Fibroblast of skin of left biceps (primary cell): Measurements from ENCODE around the gene IZUMO4.

Source experiments
- DNase-seq, 2 experiments: peaks; one replicate each; pipeline ENCODE4 v3.0.0-alpha.2; 2013; ENCODE audit warnings: low read depth in 2 of 2

Gene IZUMO4

GRCh38 chr19:2059422-2060201 is 37.1 kb upstream of the IZUMO4 start:
- no peak for DNase-seq

GRCh38 chr19:2060884-2061494 is 35.7 kb upstream of the IZUMO4 start:
- no peak for DNase-seq

DNA sequence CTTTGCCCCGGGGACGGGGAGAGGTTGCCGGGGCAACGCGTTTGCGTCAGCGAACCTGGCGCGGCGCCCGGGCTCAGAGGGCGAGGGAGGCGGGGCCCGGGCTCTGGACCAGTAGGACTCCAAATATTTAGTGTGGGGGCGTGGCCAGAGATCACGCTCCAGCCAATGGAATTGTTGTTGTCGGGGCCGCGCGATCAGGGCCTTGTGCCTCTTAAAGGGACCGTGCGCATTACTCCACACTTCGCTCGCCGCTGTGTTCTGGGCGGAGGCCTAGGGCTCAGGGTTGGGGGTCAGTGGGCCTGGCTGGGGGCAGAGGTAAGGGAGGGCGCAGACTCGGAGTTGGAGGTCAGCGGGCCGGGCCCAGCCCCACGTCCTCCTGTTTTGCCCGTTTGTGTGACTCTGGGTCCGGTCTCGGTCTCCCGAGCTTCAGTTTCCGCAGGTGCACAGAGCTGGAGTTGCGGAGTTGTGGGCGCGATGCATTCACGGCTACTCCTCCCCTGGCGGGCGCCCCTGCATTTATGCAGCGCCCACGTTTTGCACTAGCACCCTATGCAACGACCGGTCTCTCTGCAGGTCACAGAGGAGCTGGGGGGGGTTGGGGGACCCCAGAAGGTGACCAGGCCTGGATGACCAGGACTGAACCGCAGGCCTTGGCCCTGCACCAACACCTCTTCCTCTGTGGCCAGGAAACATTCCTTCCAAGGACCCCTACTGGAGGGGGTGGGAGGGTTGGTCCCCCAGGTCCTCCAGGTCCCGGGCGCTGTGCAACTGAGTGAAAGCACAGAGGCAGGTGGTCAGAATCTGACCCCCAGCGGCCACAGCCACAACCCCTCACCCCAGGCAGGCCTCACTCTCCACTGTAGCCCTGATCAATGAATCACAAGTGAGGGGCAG is 35.0 kb upstream of the IZUMO4 start:
- DNase-seq, result peak; percentile 94

GRCh38 chr19:2062389-2062729 is 34.4 kb upstream of the IZUMO4 start:
- DNase-seq, result no peak

DNA sequence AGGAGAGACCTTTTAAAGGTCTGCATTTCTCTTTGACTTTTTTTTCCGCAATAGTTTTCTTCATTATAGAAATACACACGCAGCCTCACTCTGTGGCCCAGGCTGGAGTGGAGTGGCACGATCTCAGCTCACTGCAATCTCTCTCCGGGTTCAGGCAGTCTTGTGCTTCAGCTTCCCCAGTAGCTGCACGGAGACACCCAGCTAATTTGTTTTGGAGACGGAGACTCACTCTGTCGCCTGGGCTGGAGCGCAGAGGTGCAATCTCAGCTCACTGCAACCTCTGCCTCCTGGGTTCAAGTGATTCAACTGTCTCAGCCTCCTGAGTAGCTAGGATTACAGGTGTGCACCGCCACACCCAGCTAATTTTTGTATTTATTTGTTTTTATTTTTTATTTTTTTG is 33.9 kb upstream of the IZUMO4 start:
- DNase-seq, result no peak

DNA sequence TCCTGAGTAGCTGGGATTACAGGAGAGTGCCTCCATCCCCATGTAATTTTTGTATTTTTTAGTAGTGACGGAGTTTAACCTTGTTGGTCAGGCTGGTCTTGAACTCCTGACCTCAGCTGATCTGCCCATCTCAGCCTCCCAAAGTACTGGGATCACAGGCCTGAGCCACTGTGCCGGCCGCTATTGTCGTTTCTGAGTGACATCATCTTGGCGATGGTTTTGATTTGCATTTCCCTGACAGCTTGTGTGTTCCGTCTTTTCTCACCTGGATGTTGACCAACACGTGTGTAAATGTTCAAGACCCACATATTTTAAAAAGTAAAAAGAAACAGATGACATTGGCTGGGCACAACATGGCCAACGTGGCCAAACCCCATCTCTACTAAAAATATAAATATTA is 32.9 kb upstream of the IZUMO4 start:
- DNase-seq, result no peak

DNA sequence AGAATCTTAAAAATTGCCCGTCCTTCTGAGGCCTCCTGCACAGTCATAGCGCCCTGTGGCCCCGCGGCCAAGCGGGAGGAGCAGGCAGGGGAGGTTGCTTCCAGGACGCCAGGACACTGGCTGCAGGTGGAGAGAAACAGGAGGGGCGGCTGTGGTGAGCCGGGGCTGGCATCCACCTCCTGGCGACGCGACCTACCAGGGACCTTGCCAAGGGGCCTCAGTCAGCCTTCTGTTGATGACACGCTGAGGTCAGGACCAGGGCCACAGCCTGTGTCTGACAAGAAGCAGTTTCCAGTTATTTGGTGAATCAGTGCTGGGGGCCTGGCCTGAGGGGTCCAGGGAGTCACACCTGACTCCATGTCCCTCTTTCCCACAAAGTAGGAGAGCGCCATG is 32.3 kb upstream of the IZUMO4 start:
- no peak for DNase-seq

DNA sequence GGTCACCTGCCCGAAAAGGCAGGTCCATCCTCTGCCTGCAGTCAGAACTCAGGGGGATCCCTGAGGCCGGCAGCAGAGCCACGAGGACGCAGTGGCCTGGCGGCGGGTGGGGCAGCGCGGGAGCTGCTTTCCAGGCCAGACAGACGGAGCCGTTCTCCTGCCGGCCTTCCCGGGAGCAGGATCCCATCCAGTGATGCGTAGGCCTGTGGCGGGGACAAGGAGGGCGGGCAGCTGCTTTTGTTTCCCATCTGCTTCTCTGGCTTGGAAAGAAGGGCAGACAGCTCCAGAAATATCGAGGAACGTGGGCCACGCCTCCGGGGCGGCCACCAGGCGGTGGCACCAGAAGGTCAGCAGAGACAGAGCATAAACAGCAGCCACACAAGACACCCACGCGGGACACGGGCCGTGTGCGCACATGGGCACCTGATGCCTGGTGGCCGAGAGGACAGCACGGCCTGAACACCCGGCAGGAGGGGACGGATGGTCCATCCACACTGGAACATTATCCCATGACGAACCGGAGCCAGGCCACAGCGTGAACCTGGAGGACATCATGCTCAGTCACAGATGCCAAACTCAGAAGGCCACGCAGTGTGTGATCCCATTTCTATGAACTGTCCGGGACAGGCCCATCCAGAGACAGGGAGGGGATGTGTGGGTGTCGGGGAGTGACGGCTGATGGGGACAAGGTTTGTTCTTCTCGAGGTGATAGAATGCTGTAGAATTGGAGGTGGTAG is 31.8 kb upstream of the IZUMO4 start:
- DNase-seq, result no peak

DNA sequence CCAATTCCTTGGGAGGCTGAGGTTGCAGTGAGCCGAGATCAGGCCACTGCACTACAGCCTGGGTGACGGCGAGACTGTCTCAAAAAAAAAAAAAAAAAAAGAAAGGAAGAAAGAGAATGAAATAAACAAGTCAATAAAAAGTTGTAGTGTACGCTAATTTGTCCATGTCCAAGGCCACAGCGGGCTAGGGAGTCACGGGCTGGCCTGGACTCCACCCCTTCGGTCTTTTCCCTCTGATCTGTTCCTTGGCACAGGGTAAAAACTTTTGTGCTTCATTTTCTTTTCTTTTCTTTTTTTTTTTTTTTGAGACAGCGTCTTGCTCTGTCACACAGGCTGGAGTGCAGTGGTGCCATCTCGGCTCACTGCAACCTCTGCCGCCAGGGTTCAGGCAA is 26.3 kb upstream of the IZUMO4 start:
- DNase-seq, result no peak

DNA sequence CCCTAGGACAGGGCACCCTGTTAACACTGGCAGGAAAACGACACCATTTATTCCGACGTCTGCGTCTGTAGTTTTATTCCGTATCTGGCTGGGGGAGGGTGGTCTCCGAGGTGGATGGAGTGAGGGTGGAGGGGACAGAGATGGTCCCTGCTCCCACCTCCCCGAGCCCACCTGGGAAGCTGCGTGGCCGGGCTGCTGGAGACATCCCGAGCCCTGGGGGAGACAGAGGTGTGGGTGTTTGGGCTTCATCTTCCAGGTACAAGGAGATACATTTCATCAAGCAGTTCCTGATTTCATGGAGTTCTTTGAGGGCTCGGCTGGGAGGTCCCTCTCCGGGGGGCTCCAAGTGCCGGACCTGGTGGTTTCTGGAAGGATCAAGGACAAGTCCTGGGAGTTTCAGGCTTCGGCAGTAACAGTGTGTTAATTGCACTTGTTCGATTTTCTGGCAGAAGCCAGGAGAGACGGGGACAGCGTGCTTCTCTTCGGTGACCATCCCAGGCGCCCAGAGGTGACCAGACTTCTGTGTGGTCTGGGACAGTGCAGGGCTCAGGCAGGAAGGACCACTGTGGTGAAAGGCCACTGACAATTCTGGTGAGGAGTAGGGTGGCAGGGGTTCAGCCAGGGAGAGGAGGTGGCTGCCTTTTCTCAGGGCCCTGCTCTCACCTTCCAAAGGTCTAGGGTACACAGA is 25.6 kb upstream of the IZUMO4 start:
- no peak for DNase-seq

GRCh38 chr19:2072757-2073551 is 23.8 kb upstream of the IZUMO4 start:
- DNase-seq, result no peak

GRCh38 chr19:2076526-2076944 is 20.2 kb upstream of the IZUMO4 start:
- no peak for DNase-seq

DNA sequence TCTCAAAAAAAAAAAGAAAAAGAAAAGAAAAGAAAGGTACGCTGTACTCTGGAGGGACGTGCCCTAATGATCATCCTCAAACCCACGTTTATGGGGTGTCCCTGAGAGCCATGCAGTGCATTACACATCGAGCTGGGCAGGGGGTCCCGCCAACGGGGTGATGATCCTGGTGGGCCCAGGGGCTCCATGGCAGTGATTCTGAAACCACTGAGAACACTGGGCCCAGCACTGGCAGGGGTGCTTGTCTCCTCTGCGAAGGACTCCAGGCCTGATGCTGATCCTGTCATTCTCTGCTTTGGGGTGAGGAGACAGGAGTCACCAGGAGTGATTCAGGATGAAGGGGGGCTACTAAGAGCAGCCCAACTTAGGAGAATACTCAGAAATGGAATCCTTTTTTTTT is 19.3 kb upstream of the IZUMO4 start:
- DNase-seq, result no peak

- DNase-seq, result no peak
These were observed 18.7 kb upstream of the IZUMO4 start for GRCh38 chr19:2077833-2078619.

DNA sequence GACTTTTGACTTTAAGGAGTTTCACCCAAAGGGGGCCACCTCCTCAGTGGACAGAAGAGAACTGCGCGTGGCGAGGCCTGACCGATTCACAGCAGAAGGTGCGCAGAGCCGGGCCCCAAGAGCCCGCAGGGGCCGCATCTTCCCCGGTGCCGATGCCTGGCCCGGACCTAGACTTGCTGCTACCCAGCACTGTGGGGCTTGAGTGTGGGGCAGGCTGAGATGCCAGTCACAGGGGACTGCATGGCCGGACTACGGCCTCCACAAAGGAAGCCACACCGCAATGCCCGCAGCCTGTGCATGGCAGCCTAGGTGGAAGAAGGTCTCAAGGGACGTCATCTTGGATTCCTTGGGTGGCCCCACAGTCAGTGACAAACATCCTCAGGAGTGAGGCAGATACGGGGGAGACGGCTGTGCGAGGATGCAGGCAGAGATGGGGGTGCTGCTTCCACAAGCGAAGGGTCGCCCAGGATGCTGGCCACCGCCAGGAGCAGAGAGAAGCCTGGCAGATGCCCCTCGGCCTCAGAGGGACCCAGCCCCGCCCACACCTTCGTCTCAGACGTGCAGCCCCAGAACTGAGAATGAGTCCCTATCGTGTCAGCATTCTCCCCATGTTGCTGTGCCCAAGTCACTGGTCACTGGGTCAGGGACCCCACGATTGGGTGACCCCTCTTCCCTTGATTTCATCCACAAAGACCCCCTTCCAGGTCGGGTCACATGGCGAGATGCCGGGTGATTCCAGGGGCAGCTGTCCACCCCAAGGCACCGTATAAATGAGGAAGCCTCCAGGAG is 17.4 kb upstream of the IZUMO4 start:
- no peak for DNase-seq

DNA sequence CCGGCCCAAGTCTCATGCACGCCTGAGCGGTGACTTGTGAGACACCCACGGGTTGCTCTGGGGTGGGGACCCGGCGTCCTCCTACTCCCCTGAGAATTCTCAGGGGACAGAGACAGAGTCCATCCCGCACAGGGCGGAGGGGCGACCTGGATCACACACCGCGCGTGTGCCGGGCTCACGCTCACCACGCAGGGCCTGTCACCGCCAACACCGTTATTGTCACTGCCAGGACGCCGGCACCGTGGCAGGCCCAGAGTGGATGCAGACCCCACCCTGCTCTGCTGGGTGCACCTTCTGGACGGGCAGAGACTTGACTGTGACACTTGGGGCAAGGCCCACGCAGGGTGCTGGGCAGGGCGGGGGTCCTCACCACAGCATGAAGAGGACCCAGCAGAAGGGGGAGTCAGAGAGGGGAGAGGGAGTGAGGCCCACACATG is 16.8 kb upstream of the IZUMO4 start:
- no peak for DNase-seq

- DNase-seq, result no peak
These were observed 16.3 kb upstream of the IZUMO4 start for GRCh38 chr19:2080336-2080988.
